ENCODE results near the gene RNU1-3. TPM values are rescaled to one million over a fixed set of nuclear protein-coding genes. Genes with fewer than 3 reads are reported as not detected.
"Not testable (repeated sequence)": the region's sequence is repeated elsewhere in the genome, so short reads cannot be mapped to it uniquely, and the experiment has no call there.

The RNU1-3 gene
- total and polyA plus RNA-seq, 2 donors (not counting 1 experiment from before 2014, with no cell fraction given): 3,997 TPM; not detected in 1

GRCh38 chr1:16692283-16692682 lies 25.5 kb upstream of the RNU1-3 start:
- DNase-seq (ENCODE audit: low read depth in 2 of 2); H3K9me3 ChIP-seq (ENCODE audit: control insufficient read depth, insufficient read depth, low read depth, low read length); H3K4me2 ChIP-seq (ENCODE audit: extremely low read depth, insufficient read depth, low read length); H2AFZ ChIP-seq (ENCODE audit: low read length); H3K9ac ChIP-seq (ENCODE audit: insufficient read depth, low read length); H3K27ac ChIP-seq (ENCODE audit: insufficient read depth, low read length); H4K20me1 ChIP-seq (ENCODE audit: control insufficient read depth, extremely low read depth, insufficient read depth, low read length); H3K36me3 ChIP-seq (ENCODE audit: control insufficient read depth, insufficient read depth, low read length); H3K4me1 ChIP-seq (ENCODE audit: control insufficient read depth, extremely low read depth, insufficient read depth, low read length); H3K27me3 ChIP-seq (ENCODE audit: control insufficient read depth, insufficient read depth, low read length); H3K79me2 ChIP-seq (ENCODE audit: control insufficient read depth, insufficient read depth, low read length); H3K4me3 ChIP-seq (replicated peaks in 1 of 4; ENCODE audit: control extremely low read depth in 1 of 4, insufficient read depth in 1 of 4, low read depth in 3 of 4, low read length in 4 of 4): not testable (repeated sequence)

GRCh38 chr1:16690971-16691682 lies 24.4 kb upstream of the RNU1-3 start:
- H3K4me1 ChIP-seq (ENCODE audit: control insufficient read depth, extremely low read depth, insufficient read depth, low read length); H3K9me3 ChIP-seq (ENCODE audit: control insufficient read depth, insufficient read depth, low read depth, low read length); DNase-seq (ENCODE audit: low read depth in 2 of 2); H3K9ac ChIP-seq (ENCODE audit: insufficient read depth, low read length); H3K4me2 ChIP-seq (ENCODE audit: extremely low read depth, insufficient read depth, low read length); H3K4me3 ChIP-seq (replicated peaks in 1 of 4; ENCODE audit: control extremely low read depth in 1 of 4, insufficient read depth in 1 of 4, low read depth in 3 of 4, low read length in 4 of 4); H3K27ac ChIP-seq (ENCODE audit: insufficient read depth, low read length); H3K27me3 ChIP-seq (ENCODE audit: control insufficient read depth, insufficient read depth, low read length); H3K36me3 ChIP-seq (ENCODE audit: control insufficient read depth, insufficient read depth, low read length); H3K79me2 ChIP-seq (ENCODE audit: control insufficient read depth, insufficient read depth, low read length); H4K20me1 ChIP-seq (ENCODE audit: control insufficient read depth, extremely low read depth, insufficient read depth, low read length); H2AFZ ChIP-seq (ENCODE audit: low read length): not testable (repeated sequence)

- not testable (repeated sequence) for H3K4me3 ChIP-seq (replicated peaks in 1 of 4; ENCODE audit: control extremely low read depth in 1 of 4, insufficient read depth in 1 of 4, low read depth in 3 of 4, low read length in 4 of 4); H2AFZ ChIP-seq (ENCODE audit: low read length); H3K27me3 ChIP-seq (ENCODE audit: control insufficient read depth, insufficient read depth, low read length)
Measured at GRCh38 chr1:16687132-16687800, 20.5 kb upstream of the RNU1-3 start.

GRCh38 chr1:16685445-16686371 lies 19.0 kb upstream of the RNU1-3 start:
- not testable (repeated sequence) for H3K27ac ChIP-seq (ENCODE audit: insufficient read depth, low read length); H3K36me3 ChIP-seq (ENCODE audit: control insufficient read depth, insufficient read depth, low read length); H3K4me3 ChIP-seq (replicated peaks in 1 of 4; ENCODE audit: control extremely low read depth in 1 of 4, insufficient read depth in 1 of 4, low read depth in 3 of 4, low read length in 4 of 4); H3K79me2 ChIP-seq (ENCODE audit: control insufficient read depth, insufficient read depth, low read length); H3K9me3 ChIP-seq (ENCODE audit: control insufficient read depth, insufficient read depth, low read depth, low read length); H4K20me1 ChIP-seq (ENCODE audit: control insufficient read depth, extremely low read depth, insufficient read depth, low read length); H3K9ac ChIP-seq (ENCODE audit: insufficient read depth, low read length); H3K4me2 ChIP-seq (ENCODE audit: extremely low read depth, insufficient read depth, low read length); H2AFZ ChIP-seq (ENCODE audit: low read length); H3K27me3 ChIP-seq (ENCODE audit: control insufficient read depth, insufficient read depth, low read length); DNase-seq (ENCODE audit: low read depth in 2 of 2); H3K4me1 ChIP-seq (ENCODE audit: control insufficient read depth, extremely low read depth, insufficient read depth, low read length)

More at GRCh38 chr1:16687132-16687800, 20.5 kb upstream of the RNU1-3 start:
- H4K20me1 ChIP-seq (ENCODE audit: control insufficient read depth, extremely low read depth, insufficient read depth, low read length); DNase-seq (ENCODE audit: low read depth in 2 of 2); H3K9ac ChIP-seq (ENCODE audit: insufficient read depth, low read length); H3K4me1 ChIP-seq (ENCODE audit: control insufficient read depth, extremely low read depth, insufficient read depth, low read length); H3K27ac ChIP-seq (ENCODE audit: insufficient read depth, low read length); H3K36me3 ChIP-seq (ENCODE audit: control insufficient read depth, insufficient read depth, low read length); H3K4me2 ChIP-seq (ENCODE audit: extremely low read depth, insufficient read depth, low read length); H3K79me2 ChIP-seq (ENCODE audit: control insufficient read depth, insufficient read depth, low read length); H3K9me3 ChIP-seq (ENCODE audit: control insufficient read depth, insufficient read depth, low read depth, low read length): not testable (repeated sequence)
